ENCODE data around the gene APOBEC3C.
"Not testable (repeated sequence)": the region's sequence is repeated elsewhere in the genome, so short reads cannot be mapped to it uniquely, and the experiment has no call there.

The APOBEC3C gene

DNA sequence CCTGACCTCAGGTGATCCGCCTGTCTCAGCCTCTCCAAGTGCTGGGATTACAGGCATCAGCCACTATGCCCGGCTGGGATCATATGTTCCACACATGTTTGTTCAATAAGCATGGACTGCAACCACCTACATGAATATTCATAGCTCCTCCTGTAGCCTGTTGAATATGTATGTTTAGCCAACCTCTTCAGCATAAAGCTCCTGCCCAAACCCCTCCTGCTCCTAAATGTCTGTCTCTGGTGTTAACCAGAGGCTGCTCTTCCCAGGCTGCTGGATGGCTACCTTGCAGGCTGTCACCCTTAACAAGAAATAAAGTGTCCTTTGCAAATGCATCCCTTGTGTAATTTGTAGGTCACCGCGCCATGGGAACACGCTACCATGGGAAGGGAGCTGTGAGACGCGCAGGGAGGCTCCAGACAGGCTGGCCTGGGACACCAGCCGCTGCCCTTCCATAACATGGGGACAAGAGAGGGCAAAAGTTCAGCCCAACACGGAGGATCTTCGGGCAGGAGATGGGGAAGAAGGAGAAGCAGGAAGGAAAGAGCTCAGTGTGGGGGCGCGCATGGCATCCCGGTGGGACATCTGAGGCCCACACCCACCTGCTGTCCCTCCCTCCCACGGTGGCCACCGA, 6.1 kb downstream of the APOBEC3C start:
- in situ Hi-C loops (cut with HindIII; ENCODE audit: low sequenced_read_pairs): not testable (repeated sequence)

GRCh38 chr22:39021552-39022250, 7.6 kb downstream of the APOBEC3C start:
- in situ Hi-C loops (cut with HindIII; ENCODE audit: low sequenced_read_pairs): no loop called here

DNA sequence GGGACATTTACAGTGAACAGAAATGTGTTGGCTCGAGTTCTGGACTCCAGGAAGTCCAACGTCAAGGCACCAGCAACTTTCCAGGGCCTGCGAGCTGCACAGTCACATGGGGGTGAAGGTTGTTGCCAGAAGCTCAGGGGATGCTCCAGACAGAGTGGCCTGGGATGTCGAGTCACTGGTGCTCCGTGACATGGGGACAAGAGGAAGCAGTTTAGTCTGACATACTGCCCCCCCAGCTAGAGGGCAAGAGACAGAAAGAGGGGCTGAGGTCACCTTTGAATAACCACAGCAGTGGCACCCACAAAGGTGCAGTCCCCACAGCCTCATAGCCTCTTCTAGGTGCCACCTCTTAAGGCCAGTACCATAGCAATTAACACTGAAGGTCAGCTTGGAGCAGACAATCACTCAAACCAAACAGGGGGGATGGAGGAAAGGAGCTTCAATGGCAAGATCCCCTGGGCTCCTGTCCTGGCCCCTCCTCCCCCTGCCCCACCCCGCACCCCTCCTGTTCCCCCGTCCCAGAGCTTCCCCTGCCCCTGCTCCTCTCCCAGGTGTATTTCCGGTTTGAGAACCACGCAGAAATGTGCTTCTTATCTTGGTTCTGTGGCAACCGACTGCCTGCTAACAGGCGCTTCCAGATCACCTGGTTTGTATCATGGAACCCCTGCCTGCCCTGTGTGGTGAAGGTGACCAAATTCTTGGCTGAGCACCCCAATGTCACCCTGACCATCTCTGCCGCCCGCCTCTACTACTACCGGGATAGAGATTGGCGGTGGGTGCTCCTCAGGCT, 10.7 kb downstream of the APOBEC3C start:
- in situ Hi-C loops (cut with HindIII; ENCODE audit: low sequenced_read_pairs): no loop called here

DNA sequence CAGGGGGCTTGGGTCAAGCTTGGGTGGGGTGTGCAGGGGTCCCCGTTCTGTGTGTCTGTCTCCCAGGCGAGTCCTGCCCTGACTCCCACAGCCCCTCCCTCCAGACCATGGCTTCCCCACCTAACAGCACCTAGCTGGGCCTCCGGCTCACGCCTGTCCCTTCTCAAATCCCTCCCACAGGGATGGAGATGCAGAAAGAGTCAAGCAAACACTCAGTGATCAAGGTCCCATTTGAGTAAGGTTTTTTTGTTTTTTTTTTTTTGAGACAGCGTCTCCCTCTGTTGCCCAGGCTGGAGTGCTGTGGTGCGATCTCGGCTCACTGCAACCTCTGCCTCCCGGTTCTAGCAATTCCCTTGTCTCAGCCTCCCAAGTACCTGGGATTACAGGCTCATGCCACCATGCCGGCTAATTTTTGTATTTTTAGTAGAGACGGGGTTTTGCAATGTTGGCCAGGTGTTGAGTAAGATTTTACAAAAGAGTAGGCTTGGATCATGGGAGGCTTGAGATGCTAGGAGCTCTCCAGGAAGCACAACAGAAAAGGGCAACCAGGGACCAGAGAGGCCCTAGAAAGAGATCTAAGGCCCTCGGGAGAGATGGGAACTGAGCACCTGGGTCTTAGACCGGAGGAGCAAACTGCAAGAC, 12.6 kb downstream of the APOBEC3C start:
- in situ Hi-C loops (cut with HindIII; ENCODE audit: low sequenced_read_pairs): no loop called here

GRCh38 chr22:39027717-39028116, 13.7 kb downstream of the APOBEC3C start:
- in situ Hi-C loops (cut with HindIII; ENCODE audit: low sequenced_read_pairs): no loop called here

DNA sequence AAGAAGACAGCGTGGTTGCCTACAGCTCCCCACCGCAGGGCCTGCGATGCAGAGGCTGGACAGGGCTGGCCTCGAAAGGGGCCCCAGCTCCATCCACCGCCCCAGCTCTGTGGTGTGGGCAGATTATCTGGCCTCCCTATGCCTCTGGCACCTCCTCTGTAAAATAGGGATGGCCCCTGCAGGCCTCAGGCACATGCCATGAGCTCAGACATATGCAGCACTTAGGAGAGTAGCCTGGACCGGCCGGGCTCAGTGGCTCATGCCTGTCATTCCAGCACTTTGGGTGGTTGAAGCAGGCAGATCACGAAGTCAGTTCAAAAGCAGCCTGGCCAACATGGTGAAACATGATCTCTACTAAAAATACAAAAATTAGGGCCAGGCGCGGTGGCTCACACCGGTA, 14.2 kb downstream of the APOBEC3C start:
- in situ Hi-C loops (cut with HindIII; ENCODE audit: low sequenced_read_pairs): no loop called here

DNA sequence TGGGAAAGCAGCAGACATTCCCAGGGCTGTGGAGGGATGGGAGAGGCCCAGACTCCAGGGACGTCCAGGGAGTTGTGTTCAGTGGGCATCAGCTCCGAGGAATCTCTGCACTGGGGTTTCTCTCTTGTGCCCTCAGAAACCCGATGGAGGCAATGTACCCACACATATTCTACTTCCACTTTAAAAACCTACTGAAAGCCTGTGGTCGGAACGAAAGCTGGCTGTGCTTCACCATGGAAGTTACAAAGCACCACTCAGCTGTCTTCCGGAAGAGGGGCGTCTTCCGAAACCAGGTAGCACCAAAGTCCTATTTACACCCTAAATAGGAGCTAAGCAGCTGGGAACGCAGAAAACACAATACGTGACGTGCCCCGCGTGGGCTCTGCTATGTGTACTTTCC, 15.2 kb downstream of the APOBEC3C start:
- in situ Hi-C loops (cut with HindIII; ENCODE audit: low sequenced_read_pairs): no loop called here

- in situ Hi-C loops (cut with HindIII; ENCODE audit: low sequenced_read_pairs): no loop called here
Measured at GRCh38 chr22:39030705-39031104, 16.6 kb downstream of the APOBEC3C start.

GRCh38 chr22:39031434-39032295, 17.6 kb downstream of the APOBEC3C start:
- in situ Hi-C loops (cut with HindIII; ENCODE audit: low sequenced_read_pairs): not testable (repeated sequence)

GRCh38 chr22:39037071-39037470, 23.0 kb downstream of the APOBEC3C start:
- in situ Hi-C loops (cut with HindIII; ENCODE audit: low sequenced_read_pairs): not testable (repeated sequence)

GRCh38 chr22:39039306-39040126, 25.5 kb downstream of the APOBEC3C start:
- in situ Hi-C loops (cut with HindIII; ENCODE audit: low sequenced_read_pairs): no loop called here

- in situ Hi-C loops (cut with HindIII; ENCODE audit: low sequenced_read_pairs): not testable (repeated sequence)
Measured at GRCh38 chr22:39040155-39040537, 26.1 kb downstream of the APOBEC3C start.

DNA sequence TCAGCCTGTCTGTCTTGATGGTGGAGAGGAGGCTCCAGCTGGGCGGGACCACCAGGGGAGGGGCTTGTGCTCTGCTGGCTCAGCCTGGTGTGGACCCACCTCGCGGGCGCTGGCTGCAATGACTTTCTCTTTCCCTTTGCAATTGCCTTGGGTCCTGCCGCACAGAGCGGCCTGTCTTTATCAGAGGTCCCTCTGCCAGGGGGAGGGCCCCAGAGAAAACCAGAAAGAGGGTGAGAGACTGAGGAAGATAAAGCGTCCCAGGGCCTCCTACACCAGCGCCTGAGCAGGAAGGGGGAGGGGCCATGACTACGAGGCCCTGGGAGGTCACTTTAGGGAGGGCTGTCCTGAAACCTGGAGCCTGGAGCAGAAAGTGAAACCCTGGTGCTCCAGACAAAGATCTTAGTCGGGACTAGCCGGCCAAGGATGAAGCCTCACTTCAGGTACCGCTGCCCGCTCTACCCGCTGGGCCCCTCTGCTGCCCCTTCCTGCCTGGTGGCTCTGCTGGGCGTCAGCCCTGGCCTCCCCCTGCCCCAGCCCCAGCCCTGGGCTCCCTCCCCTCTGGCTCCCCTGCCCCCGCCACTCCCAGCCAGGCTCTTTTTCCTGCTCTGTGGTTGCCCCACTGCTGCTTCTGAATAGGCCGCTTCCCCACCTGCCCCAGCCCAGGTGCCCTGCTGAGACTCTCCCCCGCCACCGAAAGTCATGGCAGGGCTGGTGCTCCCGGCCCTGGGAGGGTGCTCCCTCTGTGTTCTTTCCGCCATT, 26.7 kb downstream of the APOBEC3C start, which contains the start of gene APOBEC3F:
APOBEC3F (plus strand) TSS at position 327 of the 759 bp plus-strand sequence; CDS start at position 424, 97 bp downstream.
- in situ Hi-C loops (cut with HindIII; ENCODE audit: low sequenced_read_pairs): not testable (repeated sequence)

- in situ Hi-C loops (cut with HindIII; ENCODE audit: low sequenced_read_pairs): no loop called here
Measured at GRCh38 chr22:39041908-39042307, 27.9 kb downstream of the APOBEC3C start.

DNA sequence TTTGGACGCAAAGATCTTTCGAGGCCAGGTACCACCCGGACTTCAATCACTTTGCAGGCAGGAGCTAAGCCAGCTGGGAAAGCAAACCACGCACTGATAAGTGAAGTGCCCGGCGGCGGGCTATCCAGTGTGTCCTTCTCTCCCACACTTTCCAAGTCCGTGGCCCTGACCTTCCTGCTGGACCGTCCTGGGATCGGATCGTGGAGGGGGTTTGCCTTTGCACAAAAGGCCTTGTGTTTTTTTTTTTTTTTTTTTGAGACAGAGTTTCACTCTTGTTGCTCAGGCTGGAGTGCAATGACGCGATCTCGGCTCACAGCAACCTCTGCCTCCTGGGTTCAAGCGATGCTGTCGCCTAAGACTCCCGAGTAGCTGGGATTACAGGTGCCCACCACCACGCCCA, 29.0 kb downstream of the APOBEC3C start:
- in situ Hi-C loops (cut with HindIII; ENCODE audit: low sequenced_read_pairs): not testable (repeated sequence)

GRCh38 chr22:39045136-39045535, 31.1 kb downstream of the APOBEC3C start:
- in situ Hi-C loops (cut with HindIII; ENCODE audit: low sequenced_read_pairs): not testable (repeated sequence)

- in situ Hi-C loops (cut with HindIII; ENCODE audit: low sequenced_read_pairs): not testable (repeated sequence)
Measured at GRCh38 chr22:39049486-39049885, 35.4 kb downstream of the APOBEC3C start.

DNA sequence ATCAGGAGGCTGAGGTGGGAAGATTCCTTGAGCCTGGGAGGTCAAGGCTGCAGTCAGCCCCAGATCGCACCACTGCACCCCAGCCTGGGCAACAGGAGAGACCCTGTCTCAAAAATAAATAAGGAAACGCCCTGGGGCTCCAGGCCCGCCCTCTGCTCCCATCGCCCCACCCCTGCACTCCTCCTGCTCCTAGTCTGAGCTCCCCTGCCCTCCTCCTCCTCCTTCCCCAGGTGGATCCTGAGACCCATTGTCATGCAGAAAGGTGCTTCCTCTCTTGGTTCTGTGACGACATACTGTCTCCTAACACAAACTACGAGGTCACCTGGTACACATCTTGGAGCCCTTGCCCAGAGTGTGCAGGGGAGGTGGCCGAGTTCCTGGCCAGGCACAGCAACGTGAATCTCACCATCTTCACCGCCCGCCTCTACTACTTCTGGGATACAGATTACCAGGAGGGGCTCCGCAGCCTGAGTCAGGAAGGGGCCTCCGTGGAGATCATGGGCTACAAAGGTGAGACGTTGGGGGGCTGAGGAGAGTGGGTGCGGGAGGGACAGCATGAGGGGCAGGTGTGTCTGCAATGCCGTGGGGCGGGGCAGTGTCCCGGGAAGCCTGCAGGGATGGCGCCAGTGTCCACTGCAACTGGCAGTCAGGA, 37.9 kb downstream of the APOBEC3C start:
- in situ Hi-C loops (cut with HindIII; ENCODE audit: low sequenced_read_pairs): not testable (repeated sequence)

Measured in DLD1 (cell line).